Activated CD4-positive, alpha-beta T cell treated with anti-CD3 and anti-CD28 coated beads, Interleukin-2, amount 10 ng/mL, durations not matched to agents 24 days and 14 days (primary cell): ENCODE measurements around the gene ACOT7. TPM values are rescaled to one million over a fixed set of nuclear protein-coding genes. Genes with fewer than 3 reads are reported as not detected.

Source experiments
- DNase-seq: peaks from one replicate; pipeline ENCODE4 v3.0.0; 2022
- H3K27ac Mint-ChIP-seq: one replicate; pipeline ENCODE4 v1.8.0; 2022; ENCODE audit warnings: mild to moderate bottlenecking, mixed read lengths
- H3K27me3 Mint-ChIP-seq: one replicate; pipeline ENCODE4 v1.8.0; 2022; ENCODE audit warnings: mixed read lengths
- H3K36me3 Mint-ChIP-seq: one replicate; pipeline ENCODE4 v1.8.0; 2022; ENCODE audit warnings: low read depth, mild to moderate bottlenecking, mixed read lengths
- H3K4me1 Mint-ChIP-seq: one replicate; pipeline ENCODE4 v1.8.0; 2021; ENCODE audit warnings: mixed read lengths
- H3K4me3 Mint-ChIP-seq: one replicate; pipeline ENCODE4 v1.8.0; 2022; ENCODE audit warnings: mild to moderate bottlenecking, moderate library complexity, mixed read lengths
- H3K9me3 Mint-ChIP-seq: one replicate; pipeline ENCODE4 v1.8.0; 2021; ENCODE audit warnings: mixed read lengths
- intact Hi-C: fragments of 100-400 bp; cut with micrococcal nuclease; formaldehyde crosslinking; loops from one replicate; pipeline ENCODE4 v1.15.1; 2023
- total RNA-seq: library from RNA; stranded (reverse); gene quantifications from 2 replicates; pipeline ENCODE4 v1.2.3, GENCODE V29; 2022

Gene ACOT7
- total RNA-seq, 1 donor from 2014 or later = 133 TPM

DNA sequence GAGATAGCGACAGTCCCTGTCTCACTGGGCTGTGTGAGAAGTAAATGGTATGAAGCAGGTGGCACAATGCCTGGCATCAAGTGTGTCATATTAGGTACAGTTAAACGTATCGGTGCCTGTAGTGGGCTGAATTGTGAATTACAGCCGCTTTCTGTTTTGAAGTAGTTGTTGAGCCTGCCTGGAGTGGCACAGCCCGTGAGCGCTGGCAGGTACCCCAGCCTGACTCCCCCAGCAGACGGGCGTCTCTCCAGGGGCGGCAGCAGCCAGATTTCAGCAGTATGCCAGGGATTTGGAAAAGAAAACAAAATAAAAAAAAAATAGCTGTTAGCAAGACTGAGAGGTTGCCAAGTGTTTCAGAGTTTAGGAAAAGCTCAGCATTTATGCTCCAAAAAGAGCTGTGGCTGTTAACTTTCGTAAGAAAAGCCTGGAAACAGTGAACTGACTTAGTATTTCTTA, 106.1 kb downstream of the ACOT7 start:
- DNase-seq = no peak
- Mint-ChIP-seq H3K27me3 (no peaks in the 10 kb centered on the region), H3K9me3 (no peaks in the 10 kb centered on the region), H3K4me3 (no peak overlapping the region), H3K4me1 (no peaks in the 10 kb centered on the region), H3K36me3 (no peaks in the 10 kb centered on the region), H3K27ac (no peak overlapping the region)
- intact Hi-C loops = no loop called here

DNA sequence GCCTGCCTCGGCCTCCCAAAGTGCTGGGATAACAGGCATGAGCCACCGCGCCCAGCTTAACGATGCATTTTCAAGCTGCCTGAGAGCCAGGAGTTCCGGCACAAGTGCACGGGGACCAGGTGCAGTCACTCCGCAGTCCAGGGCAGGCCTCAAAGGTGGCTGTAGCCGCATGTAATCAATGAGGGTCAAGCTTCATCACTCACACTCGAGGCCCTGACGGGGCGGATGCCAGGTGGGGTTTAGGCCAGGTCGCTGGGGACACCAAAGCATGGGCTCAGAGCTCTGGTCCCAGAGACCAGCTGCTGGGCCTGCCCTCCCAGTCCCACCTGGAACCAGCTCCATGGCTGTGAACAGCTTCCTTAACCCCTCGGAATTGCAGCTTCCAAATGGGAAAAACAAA, 106.5 kb downstream of the ACOT7 start:
- intact Hi-C loops = no loop called here
- H3K27me3 Mint-ChIP-seq = no peaks in the 10 kb centered on the region
- no peaks in the 10 kb centered on the region for H3K4me1 Mint-ChIP-seq
- no peak for DNase-seq
- no peaks in the 10 kb centered on the region for H3K36me3 Mint-ChIP-seq
- H3K27ac Mint-ChIP-seq = no peak overlapping the region
- H3K9me3 Mint-ChIP-seq = no peaks in the 10 kb centered on the region
- H3K4me3 Mint-ChIP-seq = no peak overlapping the region

- Mint-ChIP-seq H3K9me3 (no peaks in the 10 kb centered on the region), H3K4me1 (no peaks in the 10 kb centered on the region), H3K27me3 (no peaks in the 10 kb centered on the region), H3K36me3 (no peaks in the 10 kb centered on the region), H3K27ac (no peak overlapping the region), H3K4me3 (no peak overlapping the region)
- DNase-seq = no peak
- intact Hi-C loops = no loop called here
Measured at GRCh38 chr1:6286266-6286665, 107.3 kb downstream of the ACOT7 start.

- intact Hi-C loops = no loop called here
- no peaks in the 10 kb centered on the region for H3K36me3 Mint-ChIP-seq
- no peaks in the 10 kb centered on the region for H3K27me3 Mint-ChIP-seq
- no peak for DNase-seq
- H3K4me1 Mint-ChIP-seq = no peaks in the 10 kb centered on the region
- no peak overlapping the region for H3K27ac Mint-ChIP-seq
- no peaks in the 10 kb centered on the region for H3K9me3 Mint-ChIP-seq
- H3K4me3 Mint-ChIP-seq = no peak overlapping the region
Measured at GRCh38 chr1:6285336-6285735, 108.2 kb downstream of the ACOT7 start.

GRCh38 chr1:6282577-6283270, 110.8 kb downstream of the ACOT7 start:
- Mint-ChIP-seq H3K27ac (no peak overlapping the region), H3K4me3 (no peak overlapping the region), H3K36me3 (no peaks in the 10 kb centered on the region), H3K27me3 (no peaks in the 10 kb centered on the region), H3K4me1 (no peaks in the 10 kb centered on the region), H3K9me3 (no peaks in the 10 kb centered on the region)
- no peak for DNase-seq
- intact Hi-C loops = no loop called here

GRCh38 chr1:6281511-6282402, 111.8 kb downstream of the ACOT7 start:
- Mint-ChIP-seq H3K27me3 (no peaks in the 10 kb centered on the region), H3K27ac (no peak overlapping the region), H3K4me3 (no peak overlapping the region), H3K36me3 (no peaks in the 10 kb centered on the region), H3K4me1 (no peaks in the 10 kb centered on the region), H3K9me3 (no peaks in the 10 kb centered on the region)
- intact Hi-C loops = no loop called here
- no peak for DNase-seq

- Mint-ChIP-seq H3K4me1 (no peaks in the 10 kb centered on the region), H3K27ac (no peak overlapping the region), H3K36me3 (no peaks in the 10 kb centered on the region), H3K9me3 (no peaks in the 10 kb centered on the region), H3K27me3 (no peaks in the 10 kb centered on the region), H3K4me3 (no peak overlapping the region)
- intact Hi-C loops = no loop called here
- DNase-seq = no peak
Measured at GRCh38 chr1:6280761-6281451, 112.7 kb downstream of the ACOT7 start.

DNA sequence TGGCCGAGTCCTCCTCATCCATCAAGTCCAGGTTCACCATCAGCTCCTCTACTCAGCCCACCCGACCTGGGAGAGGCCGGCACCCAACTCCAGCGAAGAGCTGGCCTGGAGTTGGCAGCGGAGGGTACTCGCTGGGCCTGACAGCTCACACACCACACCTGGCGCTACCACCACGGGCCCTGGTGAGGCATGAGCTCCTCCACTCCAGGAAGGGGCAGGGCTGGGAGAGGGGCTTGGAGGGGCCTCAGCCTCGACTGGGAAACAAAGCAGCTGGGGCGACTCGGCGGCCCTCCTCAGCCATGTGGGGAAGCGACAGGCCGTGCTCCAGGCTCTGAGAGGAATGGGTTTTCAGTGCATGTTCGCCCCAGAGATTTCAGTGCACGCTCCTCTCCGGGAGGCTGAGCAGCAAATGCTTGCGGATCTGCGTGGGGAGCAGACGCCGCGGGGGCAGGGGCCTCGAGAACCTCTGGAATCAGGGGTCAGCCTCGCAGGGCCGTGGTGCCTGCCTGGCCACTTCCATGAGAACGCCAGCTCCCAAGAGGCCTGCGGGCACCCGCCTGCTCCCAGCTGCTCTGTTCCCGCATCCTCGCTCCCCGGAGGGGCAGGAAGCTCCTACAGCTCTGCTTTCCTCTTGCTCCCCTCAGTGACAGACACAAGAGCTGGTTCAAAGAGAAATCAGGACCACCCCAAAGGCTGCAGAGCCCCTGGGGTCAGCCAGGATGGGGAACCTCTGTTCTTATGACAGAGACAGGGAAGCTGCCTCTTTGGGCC, 113.8 kb downstream of the ACOT7 start:
- intact Hi-C loops = no loop called here
- no peak overlapping the region for H3K4me3 Mint-ChIP-seq
- no peaks in the 10 kb centered on the region for H3K9me3 Mint-ChIP-seq
- H3K27me3 Mint-ChIP-seq = no peaks in the 10 kb centered on the region
- no peak for DNase-seq
- no peak overlapping the region for H3K27ac Mint-ChIP-seq
- H3K36me3 Mint-ChIP-seq = no peaks in the 10 kb centered on the region
- H3K4me1 Mint-ChIP-seq = no peaks in the 10 kb centered on the region

GRCh38 chr1:6279066-6279465, 114.5 kb downstream of the ACOT7 start:
- no peak for DNase-seq
- no peaks in the 10 kb centered on the region for H3K4me1 Mint-ChIP-seq
- no peaks in the 10 kb centered on the region for H3K36me3 Mint-ChIP-seq
- no peak overlapping the region for H3K27ac Mint-ChIP-seq
- no peaks in the 10 kb centered on the region for H3K9me3 Mint-ChIP-seq
- no peak overlapping the region for H3K4me3 Mint-ChIP-seq
- H3K27me3 Mint-ChIP-seq = no peaks in the 10 kb centered on the region
- intact Hi-C loops = no loop called here

GRCh38 chr1:6278263-6278662, 115.3 kb downstream of the ACOT7 start:
- Mint-ChIP-seq H3K4me1 (no peaks in the 10 kb centered on the region), H3K27me3 (no peaks in the 10 kb centered on the region), H3K36me3 (no peaks in the 10 kb centered on the region), H3K27ac (no peak overlapping the region), H3K4me3 (no peak overlapping the region), H3K9me3 (no peaks in the 10 kb centered on the region)
- intact Hi-C loops = no loop called here
- no peak for DNase-seq

GRCh38 chr1:6276811-6277555, 116.6 kb downstream of the ACOT7 start:
- Mint-ChIP-seq H3K36me3 (no peaks in the 10 kb centered on the region), H3K4me3 (no peak overlapping the region), H3K9me3 (no peaks in the 10 kb centered on the region), H3K27me3 (no peaks in the 10 kb centered on the region), H3K27ac (no peak overlapping the region), H3K4me1 (no peaks in the 10 kb centered on the region)
- no peak for DNase-seq
- intact Hi-C loops = no loop called here

GRCh38 chr1:6275826-6276782, 117.5 kb downstream of the ACOT7 start:
- intact Hi-C loops = no loop called here
- Mint-ChIP-seq H3K9me3 (no peaks in the 10 kb centered on the region), H3K4me3 (no peak overlapping the region), H3K27me3 (no peaks in the 10 kb centered on the region), H3K27ac (no peak overlapping the region), H3K4me1 (no peaks in the 10 kb centered on the region), H3K36me3 (peaks cover 2% of the 10 kb centered on the region)
- DNase-seq = no peak
